NCI-H2227 treated with DMSO at 0.1 percent for 48 hours (cell line): ENCODE results near the gene XRCC6.
"Not testable (repeated sequence)": the region's sequence is repeated elsewhere in the genome, so short reads cannot be mapped to it uniquely, and the experiment has no call there.

Experiments used
- DNase-seq: peaks from one replicate; lab custom pipeline; 2025; lab: John Stamatoyannopoulos, UW

XRCC6 gene

GRCh38 chr22:41598891-41599635 lies 22.0 kb upstream of the XRCC6 start:
- no peak for DNase-seq

- no peak for DNase-seq
These were observed 20.1 kb upstream of the XRCC6 start for GRCh38 chr22:41600976-41601375.

GRCh38 chr22:41603873-41604332 lies 17.2 kb upstream of the XRCC6 start:
- DNase-seq, result no peak

GRCh38 chr22:41608386-41608785 lies 12.7 kb upstream of the XRCC6 start:
- no peak for DNase-seq

- no peak for DNase-seq
These were observed 8.3 kb upstream of the XRCC6 start for GRCh38 chr22:41612603-41613306.

- DNase-seq, result no peak
These were observed 7.6 kb upstream of the XRCC6 start for GRCh38 chr22:41613456-41613855.

GRCh38 chr22:41619979-41620588 lies 1.0 kb upstream of the XRCC6 start:
- DNase-seq, result no peak

GRCh38 chr22:41620589-41621098 lies 451 bp upstream of the XRCC6 start, which contains the start of gene DESI1:
DESI1 (minus strand) TSS chr22:41621043; CDS start chr22:41620839, 204 bp downstream.
- no peak for DNase-seq

GRCh38 chr22:41621911-41622179 lies 750 bp downstream of the XRCC6 start:
- no peak for DNase-seq

- DNase-seq, result no peak
These were observed 4.5 kb downstream of the XRCC6 start for GRCh38 chr22:41625577-41625976.

GRCh38 chr22:41631115-41631514 lies 10.0 kb downstream of the XRCC6 start:
- DNase-seq, result not testable (repeated sequence)

GRCh38 chr22:41631615-41632014 lies 10.5 kb downstream of the XRCC6 start:
- DNase-seq, result not testable (repeated sequence)

- DNase-seq, result not testable (repeated sequence)
These were observed 13.5 kb downstream of the XRCC6 start for GRCh38 chr22:41634610-41635009.

- DNase-seq, result no peak
These were observed 15.4 kb downstream of the XRCC6 start for GRCh38 chr22:41636467-41636866.

GRCh38 chr22:41637623-41638022 lies 16.5 kb downstream of the XRCC6 start:
- not testable (repeated sequence) for DNase-seq

- no peak for DNase-seq
These were observed 17.0 kb downstream of the XRCC6 start for GRCh38 chr22:41638124-41638523.

- DNase-seq, result no peak
These were observed 17.7 kb downstream of the XRCC6 start for GRCh38 chr22:41638748-41639147.

- no peak for DNase-seq
These were observed 20.8 kb downstream of the XRCC6 start for GRCh38 chr22:41641854-41642253.

GRCh38 chr22:41642331-41643110 lies 21.4 kb downstream of the XRCC6 start:
- DNase-seq, result no peak

GRCh38 chr22:41647771-41648170 lies 26.7 kb downstream of the XRCC6 start:
- no peak for DNase-seq

- no peak for DNase-seq
These were observed 27.3 kb downstream of the XRCC6 start for GRCh38 chr22:41648432-41648831.

- DNase-seq, result no peak
These were observed 29.1 kb downstream of the XRCC6 start for GRCh38 chr22:41650229-41650628.
